ENCODE measurements around the gene MUC4. TPM values are rescaled to one million over a fixed set of nuclear protein-coding genes. Genes with fewer than 3 reads are reported as not detected.

The MUC4 gene
- total and polyA plus RNA-seq, 9 of the 15 experiments (the other 6 are each of a cell fraction or from before 2014, with no cell fraction given), result under 0.01 to 0.21 (median 0.10) TPM; not detected in 4

GRCh38 chr3:195821403-195822130 lies 9.8 kb upstream of the MUC4 start:
- TF ChIP-seq, protein P1, sequence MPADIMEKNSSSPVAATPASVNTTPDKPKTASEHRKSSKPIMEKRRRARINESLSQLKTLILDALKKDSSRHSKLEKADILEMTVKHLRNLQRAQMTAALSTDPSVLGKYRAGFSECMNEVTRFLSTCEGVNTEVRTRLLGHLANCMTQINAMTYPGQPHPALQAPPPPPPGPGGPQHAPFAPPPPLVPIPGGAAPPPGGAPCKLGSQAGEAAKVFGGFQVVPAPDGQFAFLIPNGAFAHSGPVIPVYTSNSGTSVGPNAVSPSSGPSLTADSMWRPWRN (IDR thresholded peaks at IDR 0.05; ENCODE audit: low read depth), result peak; percentile 38; the same call in 1 of the 2 replicates
- no peak for TF ChIP-seq HSF4 (CRISPR knock-in tag; IDR thresholded peaks at IDR 0.05; ENCODE audit: borderline replicate concordance)
- peak; percentile 23; the same call in 1 of the 2 replicates for TF ChIP-seq JUND (IDR thresholded peaks at IDR 0.05; ENCODE audit: borderline replicate concordance, low read depth, low read length)
- no peak for TF ChIP-seq JUND (tag; IDR thresholded peaks at IDR 0.05; ENCODE audit: borderline replicate concordance, low read depth, low read length)
- peak in 1 of 2 experiments; percentile 35; a peak in 1 of 4 replicates for TF ChIP-seq MAZ (CRISPR knock-in tag; conservative IDR thresholded peaks at IDR 0.05 in 1 of 2, IDR thresholded peaks at IDR 0.05 in 1 of 2)
- 0 out of 2 replicates have a peak, but pooled peaks have one; percentile 22 for TF ChIP-seq FOSL1 (tag; conservative IDR thresholded peaks at IDR 0.05)
- no peak for TF ChIP-seq RHOXF2B (CRISPR knock-in tag; conservative IDR thresholded peaks at IDR 0.05)
- peak; percentile 42 for TF ChIP-seq ATF3 (IDR thresholded peaks at IDR 0.05)
- no peak for TF ChIP-seq ATF3 (CRISPR knock-in tag; conservative IDR thresholded peaks at IDR 0.05)
- TF ChIP-seq TEAD2 (tag; IDR thresholded peaks at IDR 0.05), result no peak
- FAIRE-seq, result no peak
- Histone ChIP-seq H3K9me3 (replicated peaks; ENCODE audit: control insufficient read depth, insufficient read depth, low read depth, low read length) (no peaks in the 10 kb centered on the region), H3K4me3 (no peak overlapping the region), H3K4me2 (ENCODE audit: insufficient read depth, low read length) (no peak overlapping the region), H4K20me1 (replicated peaks; ENCODE audit: control insufficient read depth, insufficient read depth, low read length) (no peaks in the 10 kb centered on the region), H3K4me1 (replicated peaks in 1 of 2; ENCODE audit: control insufficient read depth in 2 of 2, insufficient read depth in 2 of 2, low read length in 2 of 2) (peaks cover 0 to 37% of the 10 kb centered on the region in 2 experiments; a peak in 2 of 5 replicates), H3K27me3 (ENCODE audit: control insufficient read depth in 2 of 2, insufficient read depth in 2 of 2, low read length in 2 of 2) (peaks cover 9 to 37% of the 10 kb centered on the region in 2 experiments), H2AFZ (ENCODE audit: low read depth, low read length) (0 out of 2 replicates have a peak overlapping the region, but pooled peaks have one; percentile 32), H3K36me3 (ENCODE audit: control insufficient read depth, insufficient read depth, low read length) (no peaks in the 10 kb centered on the region), H3K79me2 (ENCODE audit: control insufficient read depth, insufficient read depth, low read length) (no peaks in the 10 kb centered on the region), H3K9ac (ENCODE audit: insufficient read depth in 1 of 2, low read depth in 2 of 2, low read length in 2 of 2) (peak overlapping the region in 1 of 2 experiments; percentile 61; a peak in 1 of 4 replicates), H3K27ac (ENCODE audit: extremely low read depth, low read depth, low read length) (no peak overlapping the region), H3K9me1 (ENCODE audit: control insufficient read depth, insufficient read depth, low read length) (peaks cover 2% of the 10 kb centered on the region)
- ChIA-PET CTCF (ENCODE audit: low intra/inter-chr PET ratio) (no interaction called here), POLR2A (interaction anchor here (0.9 to 1.7 kb wide), 2 partner anchors 8 to 11 kb away, joined by 3 to 8 read pairs; no protein-coding TSS in a partner anchor)
- no peak for DNase-seq (ENCODE audit: extremely low read depth in 1 of 4, low spot score in 3 of 4)
- intact Hi-C loops (cut with micrococcal nuclease) (no loop called here), in situ Hi-C loops (cut with MboI) (no loop called here)
- BruUV-seq (replicated peaks), result no TSS peak
- ATAC-seq, result peak; percentile 16; the same call in 2 of the 3 replicates
- WGBS (ENCODE audit: insufficient coverage, low coverage, missing lambda C conversion rate), result 28% methylated on average over 19 of the region's 21 CpGs

All from K562 (cell line).